Suprapubic skin (tissue), 4 donors: Measurements from ENCODE around the gene TOPORS.

Experiments used
- CTCF ChIP-seq, 2 donors: fragments of 200-600 bp in 1 of 2; fragments of 450-650 bp in 1 of 2; sonication (generic) in 1 of 2; IDR thresholded peaks; one replicate each; pipeline ENCODE4 v1.5.1; 2016 to 2019; ENCODE audit warnings: antibody characterized with exemption in 2 of 2, mild to moderate bottlenecking in 1 of 2, moderate library complexity in 1 of 2
- POLR2A ChIP-seq, 2 donors: fragments of 450-650 bp; IDR thresholded peaks; one replicate each; pipeline ENCODE4 v1.6.1; 2017; ENCODE audit warnings: antibody characterized with exemption in 2 of 2, mild to moderate bottlenecking in 2 of 2, moderate library complexity in 2 of 2
- POLR2AphosphoS5 ChIP-seq, 3 donors: sonication (generic); formaldehyde crosslinking; IDR thresholded peaks; one replicate each; pipeline ENCODE4 v1.6.1; 2017; ENCODE audit warnings: antibody characterized with exemption in 3 of 3

GRCh38 chr9:32581512-32582143, 29.2 kb upstream of the TOPORS start:
- peak in 1 of 2 donors; percentile 6 for TF ChIP-seq CTCF (IDR thresholded peaks at IDR 0.05)
- TF ChIP-seq POLR2A (IDR thresholded peaks at IDR 0.05) = no peak
- no peak for TF ChIP-seq POLR2AphosphoS5 (IDR thresholded peaks at IDR 0.05)
